DOHH2 (cell line): ENCODE results near the gene AP1G2.

Source experiments
- H3F3A ChIP-seq: fragments of 200-600 bp; sonication (generic), shearing (Covaris generic); 2 replicates; pipeline ENCODE4 v1.6.0; 2016; ENCODE audit warnings: antibody characterized with exemption, mild to moderate bottlenecking; ENCODE audit not compliant: control insufficient read depth, insufficient read depth
- H3K27ac ChIP-seq: fragments of 200-600 bp; sonication (generic); 2 replicates; pipeline ENCODE4 v1.5.1; 2014; ENCODE audit warnings: low read depth, mild to moderate bottlenecking, low read length, moderate library complexity
- H3K27me3 ChIP-seq: fragments of 200-600 bp; sonication (generic); 2 replicates; pipeline ENCODE4 v1.6.1; 2014; ENCODE audit warnings: mild to moderate bottlenecking, low read length, mixed read lengths; ENCODE audit not compliant: control insufficient read depth
- H3K36me3 ChIP-seq: fragments of 200-600 bp; sonication (generic); 2 replicates; pipeline ENCODE4 v1.6.1; 2014; ENCODE audit warnings: mild to moderate bottlenecking, low read length, moderate library complexity, mixed read lengths; ENCODE audit not compliant: control insufficient read depth
- H3K4me1 ChIP-seq: fragments of 200-600 bp; sonication (generic); 2 replicates; pipeline ENCODE4 v1.6.1; 2014; ENCODE audit warnings: mild to moderate bottlenecking, low read length, mixed read lengths; ENCODE audit not compliant: control insufficient read depth
- H3K4me2 ChIP-seq: fragments of 200-600 bp; sonication (generic); 2 replicates; pipeline ENCODE4 v1.6.0; 2014; ENCODE audit warnings: mild to moderate bottlenecking, low read length, moderate library complexity
- H3K4me3 ChIP-seq: fragments of 200-600 bp; sonication (generic); 2 replicates; pipeline ENCODE4 v1.5.1; 2014; ENCODE audit warnings: mild to moderate bottlenecking, low read length, mixed read lengths
- H3K79me2 ChIP-seq: fragments of 200-600 bp; sonication (generic); 2 replicates; pipeline ENCODE4 v1.6.1; 2014; ENCODE audit warnings: mild to moderate bottlenecking, low read length, mixed read lengths; ENCODE audit not compliant: control insufficient read depth
- H3K9me2 ChIP-seq: fragments of 200-600 bp; sonication (generic); replicated peaks from 2 replicates; pipeline ENCODE4 v1.6.1; 2014; ENCODE audit warnings: mild to moderate bottlenecking, low read length, mixed read lengths; ENCODE audit not compliant: control insufficient read depth
- H3K9me3 ChIP-seq: fragments of 200-600 bp; sonication (generic); 2 replicates; pipeline ENCODE4 v1.6.1; 2014; ENCODE audit warnings: antibody characterized with exemption, low read length, mixed read lengths; ENCODE audit not compliant: control insufficient read depth, insufficient read depth
- H4K20me1 ChIP-seq: fragments of 200-600 bp; sonication (generic); 2 replicates; pipeline ENCODE4 v1.6.0; 2014; ENCODE audit warnings: low read depth, mild to moderate bottlenecking, antibody characterized with exemption, low read length, moderate library complexity; ENCODE audit not compliant: control insufficient read depth, insufficient read depth
- EZH2phosphoT487 ChIP-seq: fragments of 200-600 bp; sonication (generic); IDR thresholded peaks from 2 replicates; pipeline ENCODE4 v1.6.1; 2017; ENCODE audit warnings: borderline replicate concordance, mild to moderate bottlenecking, antibody characterized with exemption, low read length, moderate library complexity, mixed read lengths
- TF ChIP-seq, protein P1 (sequence below): fragments of 200-600 bp; sonication (generic); IDR thresholded peaks from one replicate; pipeline ENCODE4 v1.5.1; 2014; ENCODE audit warnings: antibody characterized with exemption, mild to moderate bottlenecking, low read depth, low read length; ENCODE audit not compliant: poor library complexity, severe bottlenecking

Gene AP1G2

DNA sequence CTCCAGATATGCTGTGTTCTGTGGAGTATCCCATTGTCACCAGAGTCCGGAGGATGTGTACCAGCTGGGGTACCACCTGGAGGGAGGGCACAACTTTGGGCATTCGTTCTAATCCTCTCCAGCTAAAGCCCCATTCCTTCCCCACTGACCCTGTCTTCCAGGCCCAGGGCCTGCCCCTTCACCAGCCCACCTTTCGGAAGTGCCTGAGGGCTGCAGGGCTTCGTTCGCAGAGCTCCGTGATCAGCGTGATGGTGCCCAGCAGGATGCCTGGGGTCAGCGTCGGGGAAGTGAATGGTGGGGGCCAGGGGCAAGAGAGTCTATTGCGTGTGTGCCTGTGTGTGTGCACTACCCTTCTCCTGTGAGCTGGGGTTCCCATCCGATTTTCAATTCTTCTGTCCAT lies 2.0 kb downstream of the AP1G2 start:
- H3K27ac ChIP-seq, result no peak overlapping the region
- no peak overlapping the region for H3K4me2 ChIP-seq

DNA sequence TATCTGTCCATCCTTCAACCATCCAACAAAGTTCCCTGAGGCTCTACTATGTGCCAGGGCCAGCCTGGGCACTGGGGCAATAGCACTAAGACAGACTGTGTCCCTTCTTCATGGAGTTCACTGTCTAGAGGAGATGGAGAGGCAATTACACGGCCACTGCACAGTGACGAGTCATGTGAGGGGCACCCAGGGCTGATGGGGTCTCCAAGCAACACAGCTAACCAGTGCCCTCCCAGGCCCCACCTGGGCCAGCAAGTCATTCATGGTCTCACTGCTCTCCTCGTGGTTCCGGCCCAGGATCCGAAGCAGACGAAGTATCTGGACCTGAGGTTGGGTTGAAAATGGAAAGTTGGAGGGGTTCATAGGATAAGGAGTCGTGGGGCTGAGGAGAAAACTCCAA lies 2.7 kb downstream of the AP1G2 start:
- peaks cover 23% of the 10 kb centered on the region for H3K4me1 ChIP-seq
- H3K27ac ChIP-seq, result no peak overlapping the region
- H3K9me3 ChIP-seq, result no peaks in the 10 kb centered on the region
- 0 out of 2 replicates have a peak, but pooled peaks cover 5% of the 10 kb centered on the region for H4K20me1 ChIP-seq
- no peak for TF ChIP-seq EZH2phosphoT487
- TF ChIP-seq, protein P1, sequence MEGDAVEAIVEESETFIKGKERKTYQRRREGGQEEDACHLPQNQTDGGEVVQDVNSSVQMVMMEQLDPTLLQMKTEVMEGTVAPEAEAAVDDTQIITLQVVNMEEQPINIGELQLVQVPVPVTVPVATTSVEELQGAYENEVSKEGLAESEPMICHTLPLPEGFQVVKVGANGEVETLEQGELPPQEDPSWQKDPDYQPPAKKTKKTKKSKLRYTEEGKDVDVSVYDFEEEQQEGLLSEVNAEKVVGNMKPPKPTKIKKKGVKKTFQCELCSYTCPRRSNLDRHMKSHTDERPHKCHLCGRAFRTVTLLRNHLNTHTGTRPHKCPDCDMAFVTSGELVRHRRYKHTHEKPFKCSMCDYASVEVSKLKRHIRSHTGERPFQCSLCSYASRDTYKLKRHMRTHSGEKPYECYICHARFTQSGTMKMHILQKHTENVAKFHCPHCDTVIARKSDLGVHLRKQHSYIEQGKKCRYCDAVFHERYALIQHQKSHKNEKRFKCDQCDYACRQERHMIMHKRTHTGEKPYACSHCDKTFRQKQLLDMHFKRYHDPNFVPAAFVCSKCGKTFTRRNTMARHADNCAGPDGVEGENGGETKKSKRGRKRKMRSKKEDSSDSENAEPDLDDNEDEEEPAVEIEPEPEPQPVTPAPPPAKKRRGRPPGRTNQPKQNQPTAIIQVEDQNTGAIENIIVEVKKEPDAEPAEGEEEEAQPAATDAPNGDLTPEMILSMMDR, result no peak
- no peaks in the 10 kb centered on the region for H3K9me2 ChIP-seq
- H3F3A ChIP-seq, result peaks cover 3% of the 10 kb centered on the region; the same call in 1 of the 2 replicates
- no peak overlapping the region for H3K4me2 ChIP-seq
- no peak overlapping the region for H3K4me3 ChIP-seq
- H3K79me2 ChIP-seq, result peaks cover 26% of the 10 kb centered on the region
- no peaks in the 10 kb centered on the region for H3K27me3 ChIP-seq
- peaks cover 67% of the 10 kb centered on the region for H3K36me3 ChIP-seq

More for the DNA sequence above, 2.0 kb downstream of the AP1G2 start:
- Histone ChIP-seq H4K20me1 (0 out of 2 replicates have a peak, but pooled peaks cover 5% of the 10 kb centered on the region), H3K36me3 (peaks cover 62% of the 10 kb centered on the region), H3K79me2 (peaks cover 26% of the 10 kb centered on the region), H3K27me3 (no peaks in the 10 kb centered on the region), H3K4me1 (peaks cover 24% of the 10 kb centered on the region), H3K4me3 (no peak overlapping the region), H3F3A (peaks cover 3% of the 10 kb centered on the region; the same call in 1 of the 2 replicates), H3K9me3 (no peaks in the 10 kb centered on the region), H3K9me2 (no peaks in the 10 kb centered on the region)
- TF ChIP-seq EZH2phosphoT487, result no peak
- TF ChIP-seq, protein P1, result no peak

DNA sequence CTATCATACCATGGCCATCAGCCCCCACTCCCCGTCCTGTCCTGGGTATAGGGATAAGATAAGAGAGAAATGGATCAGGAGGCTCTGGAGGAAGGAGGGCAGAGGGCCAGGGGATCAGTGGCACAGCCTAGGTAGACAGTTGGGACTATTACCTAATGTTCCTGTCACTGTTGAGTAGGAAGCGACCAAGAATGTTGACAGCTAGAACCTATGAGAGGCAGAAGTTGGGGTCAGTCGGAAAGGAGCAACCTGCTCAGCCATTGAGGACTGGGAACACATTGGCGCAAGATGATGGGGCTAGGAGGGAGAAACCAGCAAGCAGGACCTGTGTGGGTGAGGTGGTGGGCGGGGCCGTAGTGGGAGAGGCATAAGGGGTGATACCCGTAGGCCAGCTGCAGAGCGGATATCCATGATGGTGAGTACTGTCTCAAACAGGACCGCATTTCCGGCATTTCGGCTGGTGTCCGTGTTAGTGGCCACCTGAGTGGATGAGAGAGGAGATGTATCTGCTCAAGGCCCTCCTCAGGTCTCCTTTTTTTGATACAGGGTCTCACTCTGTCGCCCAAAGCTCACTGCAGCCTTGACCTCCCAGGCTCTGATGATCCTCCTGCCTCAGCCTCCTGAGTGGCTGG lies 3.3 kb downstream of the AP1G2 start:
- Histone ChIP-seq H3K9me3 (no peaks in the 10 kb centered on the region), H3K4me3 (no peak overlapping the region), H3K4me2 (no peak overlapping the region), H3K79me2 (peaks cover 26% of the 10 kb centered on the region), H4K20me1 (0 out of 2 replicates have a peak, but pooled peaks cover 5% of the 10 kb centered on the region), H3K9me2 (no peaks in the 10 kb centered on the region), H3K27me3 (no peaks in the 10 kb centered on the region), H3F3A (peaks cover 3% of the 10 kb centered on the region; the same call in 1 of the 2 replicates), H3K36me3 (peaks cover 73% of the 10 kb centered on the region), H3K4me1 (peaks cover 20% of the 10 kb centered on the region), H3K27ac (no peak overlapping the region)
- no peak for TF ChIP-seq EZH2phosphoT487
- TF ChIP-seq, protein P1, result no peak
